HL-60 (cell line): ENCODE data around the gene MS4A12.
A peak's percentile ranks its signal among the peaks of the same experiment; 100 is the strongest.

Source experiments
- DNase-seq, 2 experiments: peaks; one replicate each; pipeline ENCODE4 v3.0.0-alpha.2; 2010 to 2020; ENCODE audit warnings: low read depth in 1 of 2, low spot score in 1 of 2
- H3K27ac ChIP-seq: fragments of 250-450 bp; sonication (Bioruptor Pico); replicated peaks from 2 replicates; pipeline ENCODE4 v1.5.1; 2020; ENCODE audit warnings: mild to moderate bottlenecking, moderate library complexity
- H3K27me3 ChIP-seq: fragments of 250-450 bp; sonication (Bioruptor Pico); 2 replicates; pipeline ENCODE4 v1.5.1; 2021; ENCODE audit warnings: mild to moderate bottlenecking, moderate library complexity; ENCODE audit not compliant: insufficient read depth, poor library complexity, severe bottlenecking
- H3K4me3 ChIP-seq: replicated peaks from 2 replicates; pipeline ENCODE4 v1.5.1; 2011; ENCODE audit warnings: mild to moderate bottlenecking, control low read depth, low read length; ENCODE audit not compliant: insufficient read depth
- CTCF ChIP-seq: IDR thresholded peaks from one replicate; pipeline ENCODE4 v1.5.1; 2011; ENCODE audit warnings: low read length, control low read depth, inconsistent platforms; ENCODE audit not compliant: insufficient read depth
- GABPA ChIP-seq: IDR thresholded peaks from 2 replicates; pipeline ENCODE4 v1.6.1; 2012; ENCODE audit warnings: low read depth
- POLR2AphosphoS5 ChIP-seq: IDR thresholded peaks from 2 replicates; pipeline ENCODE4 v1.6.1; 2012; ENCODE audit warnings: low read depth
- REST ChIP-seq: IDR thresholded peaks from 2 replicates; pipeline ENCODE4 v1.6.1; 2012; ENCODE audit warnings: low read depth; ENCODE audit not compliant: insufficient replicate concordance
- SPI1 ChIP-seq: IDR thresholded peaks from 2 replicates; pipeline ENCODE4 v1.6.1; 2012; ENCODE audit warnings: low read depth, mild to moderate bottlenecking, borderline replicate concordance

The MS4A12 gene

GRCh38 chr11:60498399-60498798 lies 5.8 kb downstream of the MS4A12 start:
- Histone ChIP-seq H3K4me3 (no peak overlapping the region), H3K27ac (no peak overlapping the region), H3K27me3 (no peaks in the 10 kb centered on the region)
- DNase-seq = peak in 1 of 2 experiments; percentile 1
- no peak for TF ChIP-seq SPI1
- no peak for TF ChIP-seq POLR2AphosphoS5
- no peak for TF ChIP-seq GABPA
- no peak for TF ChIP-seq CTCF
- no peak for TF ChIP-seq REST

- no peaks in the 10 kb centered on the region for H3K27me3 ChIP-seq
- H3K27ac ChIP-seq = no peak overlapping the region
- TF ChIP-seq GABPA (no peak), POLR2AphosphoS5 (no peak), SPI1 (peak; percentile 14; the same call in 1 of the 2 replicates), CTCF (no peak), REST (no peak)
- H3K4me3 ChIP-seq = no peak overlapping the region
- no peak for DNase-seq
Observed at GRCh38 chr11:60498853-60499252, 6.3 kb downstream of the MS4A12 start.

GRCh38 chr11:60500276-60500910 lies 7.8 kb downstream of the MS4A12 start:
- H3K4me3 ChIP-seq = no peak overlapping the region
- DNase-seq = no peak
- H3K27ac ChIP-seq = no peak overlapping the region
- no peaks in the 10 kb centered on the region for H3K27me3 ChIP-seq
- TF ChIP-seq SPI1 (no peak), REST (no peak), CTCF (no peak), POLR2AphosphoS5 (no peak), GABPA (no peak)
